B cell (primary cell): ENCODE data around the gene MRPS27. TPM values are rescaled to one million over a fixed set of nuclear protein-coding genes. Genes with fewer than 3 reads are reported as not detected.

ENCODE experiments used
- ATAC-seq: fragments of 200-7000 bp; cut with Tn5 transposase; one replicate; pipeline ENCODE4 v1.10.0; 2021; ENCODE audit warnings: low read depth, mild to moderate bottlenecking, moderate number of reproducible peaks, moderate library complexity
- CTCF ChIA-PET: fragments of 350-600 bp; sonication (Branson Sonifier 250); formaldehyde crosslinking; loops from one replicate; lab custom pipeline; 2021; ENCODE audit warnings: antibody characterized with exemption, inconsistent platforms; lab: Charles Lee
- POLR2A ChIA-PET: fragments of 350-600 bp; sonication (Branson Sonifier 250); formaldehyde crosslinking; loops from one replicate; lab custom pipeline; 2021; ENCODE audit warnings: antibody characterized with exemption; lab: Charles Lee
- DNase-seq: peaks from one replicate; pipeline ENCODE4 v3.0.0; 2013
- H2AFZ ChIP-seq: 2 replicates; pipeline ENCODE4 v1.6.1; 2012; ENCODE audit warnings: mild to moderate bottlenecking, low read depth, low read length; ENCODE audit not compliant: insufficient read depth, poor library complexity, severe bottlenecking
- H3K27ac ChIP-seq, 2 donors: 1 replicate in 1 of 2; 2 replicates in 1 of 2; pipeline ENCODE4 v1.5.1; 2012 to 2013; ENCODE audit warnings: low read length in 2 of 2, mild to moderate bottlenecking in 2 of 2, moderate library complexity in 1 of 2
- H3K27me3 ChIP-seq, 4 experiments: fragments of 200-600 bp in 1 of 4; sonication (generic) in 1 of 4; replicated peaks in 1 of 4; 1 replicate in 2 of 4; 2 replicates in 2 of 4; pipeline versions ENCODE4 v1.6.1 to v1.7.0; 2013 to 2016; ENCODE audit warnings: low read length in 3 of 4, mild to moderate bottlenecking in 2 of 4, mixed read lengths in 1 of 4, moderate library complexity in 1 of 4; ENCODE audit not compliant: insufficient read depth in 4 of 4, control insufficient read depth in 3 of 4; ENCODE audit errors: control extremely low read depth in 1 of 4
- H3K36me3 ChIP-seq, 2 experiments: replicated peaks in 1 of 2; 1 replicate in 1 of 2; 2 replicates in 1 of 2; pipeline versions ENCODE4 v1.6.1 to v1.7.1; 2013; ENCODE audit warnings: low read length in 1 of 2; ENCODE audit not compliant: insufficient read depth in 2 of 2, control insufficient read depth in 1 of 2; ENCODE audit errors: control extremely low read depth in 1 of 2, extremely low read depth in 1 of 2
- H3K4me1 ChIP-seq, 2 donors: fragments of 200-600 bp in 1 of 2; sonication (generic) in 1 of 2; 1 replicate in 1 of 2; 2 replicates in 1 of 2; pipeline versions ENCODE4 v1.5.1 to v1.6.1; 2013 to 2017; ENCODE audit warnings: low read length in 2 of 2; ENCODE audit not compliant: control insufficient read depth in 2 of 2, insufficient read depth in 2 of 2
- H3K4me2 ChIP-seq: replicated peaks from 2 replicates; pipeline ENCODE3; 2012; ENCODE audit warnings: mild to moderate bottlenecking, low read depth, low read length; ENCODE audit not compliant: poor library complexity, severe bottlenecking
- H3K4me3 ChIP-seq, 5 experiments: fragments of 200-600 bp in 1 of 5; sonication (generic) in 1 of 5; 1 replicate in 3 of 5; 2 replicates in 2 of 5; pipeline versions ENCODE4 v1.5.1 to v1.7.0; 2011 to 2016; ENCODE audit warnings: low read length in 4 of 5, mild to moderate bottlenecking in 4 of 5, low read depth in 2 of 5, control low read depth in 1 of 5, moderate library complexity in 1 of 5; ENCODE audit not compliant: insufficient read depth in 1 of 5; ENCODE audit errors: control extremely low read depth in 1 of 5, extremely low read depth in 1 of 5
- H3K79me2 ChIP-seq: fragments of 200-600 bp; sonication (generic); one replicate; pipeline ENCODE4 v1.6.0; 2016; ENCODE audit warnings: low read length; ENCODE audit not compliant: control insufficient read depth, insufficient read depth
- H3K9ac ChIP-seq: fragments of 200-600 bp; sonication (generic); 2 replicates; pipeline ENCODE4 v1.6.1; 2017; ENCODE audit warnings: mild to moderate bottlenecking, low read length, moderate library complexity
- H3K9me3 ChIP-seq, 3 donors: one replicate each; pipeline versions ENCODE4 v1.6.1 to v1.7.1; 2013; ENCODE audit warnings: low read length in 2 of 3; ENCODE audit not compliant: control insufficient read depth in 2 of 3, insufficient read depth in 1 of 3; ENCODE audit errors: control extremely low read depth in 1 of 3
- H4K20me1 ChIP-seq: 2 replicates; pipeline ENCODE4 v1.6.0; 2012; ENCODE audit warnings: mild to moderate bottlenecking, low read length; ENCODE audit not compliant: insufficient read depth, control insufficient read depth, poor library complexity, severe bottlenecking
- H3K27ac Mint-ChIP-seq: one replicate; pipeline ENCODE4 v1.8.0; 2021; ENCODE audit warnings: mixed read lengths
- H3K27me3 Mint-ChIP-seq: one replicate; pipeline ENCODE4 v1.8.0; 2021; ENCODE audit warnings: mixed read lengths
- H3K4me1 Mint-ChIP-seq: one replicate; pipeline ENCODE4 v1.8.0; 2021; ENCODE audit warnings: mixed read lengths
- H3K4me3 Mint-ChIP-seq: one replicate; pipeline ENCODE4 v1.8.0; 2021; ENCODE audit warnings: mixed read lengths
- H3K9me3 Mint-ChIP-seq: one replicate; pipeline ENCODE4 v1.8.0; 2022; ENCODE audit warnings: mixed read lengths; ENCODE audit not compliant: insufficient read depth
- CTCF ChIP-seq: fragments of 200-600 bp; IDR thresholded peaks from one replicate; pipeline ENCODE4 v1.8.0; 2022; ENCODE audit warnings: antibody characterized with exemption, mild to moderate bottlenecking
- EZH2 ChIP-seq: IDR thresholded peaks from 2 replicates; pipeline ENCODE4 v1.6.1; 2012; ENCODE audit warnings: borderline replicate concordance, low read depth, mild to moderate bottlenecking, moderate library complexity, low read length; ENCODE audit not compliant: insufficient read depth, poor library complexity, severe bottlenecking
- WGBS: methylation state at CpG from one replicate; pipeline ENCODE4 v1.1.5; 2013; ENCODE audit warnings: missing lambda C conversion rate; ENCODE audit not compliant: insufficient coverage; 5-methylcytosine and 5-hydroxymethylcytosine counted together
- intact Hi-C: fragments of 100-400 bp; cut with micrococcal nuclease; formaldehyde crosslinking; loops from one replicate; pipeline ENCODE4 v1.10.0; 2022
- polyA plus RNA-seq: library from polyadenylated mRNA; depleted of rRNA; stranded (reverse); fragments of >200 nt; gene quantifications from 2 replicates; pipeline ENCODE4 v1.2.3, GENCODE V29; 2012
- total RNA-seq, 2 donors: library from RNA; stranded (reverse); fragments of 120-200 nt in 1 of 2; gene quantifications; 1 replicate in 1 of 2; 2 replicates in 1 of 2; pipeline versions ENCODE4 v1.2.3 to v1.2.4, GENCODE V29; 2013 to 2022

MRPS27 gene
- total and polyA plus RNA-seq, 2 donors (not counting 1 experiment from before 2014, with no cell fraction given) = 33.4 to 58.3 TPM

GRCh38 chr5:72328172-72328571 is 8.1 kb upstream of the MRPS27 start:
- no peak for ATAC-seq
- no peak for DNase-seq
- Mint-ChIP-seq H3K9me3 (no peaks in the 10 kb centered on the region), H3K4me1 (no peaks in the 10 kb centered on the region), H3K27ac (no peak overlapping the region), H3K27me3 (no peaks in the 10 kb centered on the region), H3K4me3 (no peak overlapping the region)
- CTCF ChIA-PET = no interaction called here
- no peak for TF ChIP-seq EZH2
- TF ChIP-seq CTCF = no peak
- Histone ChIP-seq H3K27me3 (no peaks in the 10 kb centered on the region), H3K4me2 (no peak overlapping the region), H3K9me3 (no peaks in the 10 kb centered on the region), H3K36me3 (peaks cover 4 to 32% of the 10 kb centered on the region in 2 experiments), H3K79me2 (peaks cover 4% of the 10 kb centered on the region), H2AFZ (no peak overlapping the region), H3K4me3 (no peak overlapping the region), H3K27ac (no peak overlapping the region), H3K4me1 (no peaks in the 10 kb centered on the region), H3K9ac (no peak overlapping the region), H4K20me1 (no peaks in the 10 kb centered on the region)
- POLR2A ChIA-PET = no interaction called here
- intact Hi-C loops = no loop called here

- H3K9me3 ChIP-seq = no peaks in the 10 kb centered on the region
- H3K4me3 Mint-ChIP-seq = no peak overlapping the region
- peaks cover 2% of the 10 kb centered on the region for H3K4me1 Mint-ChIP-seq
- H3K36me3 ChIP-seq = peaks cover 4 to 32% of the 10 kb centered on the region in 2 experiments
- H3K9ac ChIP-seq = no peak overlapping the region
- CTCF ChIA-PET = interaction anchor here (1.1 kb wide), 1 partner anchor 16 kb away, joined by 3 read pairs; no protein-coding TSS in a partner anchor
- H3K79me2 ChIP-seq = peaks cover 4% of the 10 kb centered on the region
- H4K20me1 ChIP-seq = no peaks in the 10 kb centered on the region
- H3K27ac Mint-ChIP-seq = no peak overlapping the region
- no peak overlapping the region for H3K27ac ChIP-seq
- POLR2A ChIA-PET = no interaction called here
- no peaks in the 10 kb centered on the region for H3K27me3 Mint-ChIP-seq
- DNase-seq (no peak), ATAC-seq (no peak)
- no peaks in the 10 kb centered on the region for H3K9me3 Mint-ChIP-seq
- peaks cover 0 to under 1% of the 10 kb centered on the region in 2 donors for H3K4me1 ChIP-seq
- H3K4me2 ChIP-seq = no peak overlapping the region
- H2AFZ ChIP-seq = no peak overlapping the region
- WGBS = 100% methylated on average over 1 of the region's 2 CpGs
- no peak overlapping the region for H3K4me3 ChIP-seq
- TF ChIP-seq CTCF = no peak
- no peak for TF ChIP-seq EZH2
- intact Hi-C loops = no loop called here
- no peaks in the 10 kb centered on the region for H3K27me3 ChIP-seq
Measured at GRCh38 chr5:72326306-72326649, 6.2 kb upstream of the MRPS27 start.
